LNCaP clone FGC (cell line): Measurements from ENCODE around the gene TTC3.

ENCODE experiments used
- DNase-seq: peaks from one replicate; pipeline ENCODE4 v3.0.0-alpha.2; 2011; ENCODE audit warnings: low read depth
- H3K4me3 ChIP-seq: 2 replicates; pipeline ENCODE4 v1.5.1; 2011; ENCODE audit warnings: mild to moderate bottlenecking, low read depth, low read length, control low read depth
- TF ChIP-seq, protein P1 (sequence below): IDR thresholded peaks from 2 replicates; pipeline ENCODE4 v1.5.1; 2012; ENCODE audit warnings: mild to moderate bottlenecking; ENCODE audit not compliant: control insufficient read depth, insufficient read depth; ENCODE audit errors: extremely low read depth

Gene TTC3

DNA sequence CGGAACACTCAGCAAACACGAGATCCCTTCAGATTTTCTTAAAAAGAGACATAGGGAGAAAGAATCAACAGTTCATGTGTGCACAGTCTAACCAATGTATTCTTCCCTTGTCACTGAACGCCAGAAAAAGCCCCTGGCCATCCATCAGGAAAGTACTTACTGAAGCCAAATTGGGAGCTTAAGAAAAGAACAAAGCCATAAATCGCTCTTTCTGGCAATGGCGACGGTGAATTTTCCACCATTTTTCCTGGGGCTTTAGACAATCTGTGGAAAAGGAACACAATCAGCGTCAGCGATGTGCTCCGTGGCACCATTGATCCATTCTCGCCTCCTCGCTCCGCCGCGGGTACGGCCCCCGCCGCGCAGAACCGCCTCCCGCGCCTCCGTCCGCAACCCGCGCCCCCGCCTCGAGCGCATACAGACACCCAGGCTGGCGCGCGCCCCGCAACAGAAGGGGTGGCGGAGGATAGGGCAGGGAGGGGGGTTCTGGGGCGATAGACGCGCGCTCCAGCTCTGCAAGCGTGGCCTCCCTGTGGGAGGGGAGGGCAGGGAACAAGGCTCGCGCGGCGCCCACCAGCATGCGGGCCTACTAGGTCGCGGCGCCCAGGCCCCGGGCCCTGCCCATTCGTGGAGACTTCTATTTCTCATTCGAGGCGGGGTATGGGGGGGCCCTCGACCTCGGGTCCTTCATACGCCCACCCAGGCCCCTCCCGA lies 623 bp upstream of the TTC3 start:
- DNase-seq, result no peak
- TF ChIP-seq, protein P1, sequence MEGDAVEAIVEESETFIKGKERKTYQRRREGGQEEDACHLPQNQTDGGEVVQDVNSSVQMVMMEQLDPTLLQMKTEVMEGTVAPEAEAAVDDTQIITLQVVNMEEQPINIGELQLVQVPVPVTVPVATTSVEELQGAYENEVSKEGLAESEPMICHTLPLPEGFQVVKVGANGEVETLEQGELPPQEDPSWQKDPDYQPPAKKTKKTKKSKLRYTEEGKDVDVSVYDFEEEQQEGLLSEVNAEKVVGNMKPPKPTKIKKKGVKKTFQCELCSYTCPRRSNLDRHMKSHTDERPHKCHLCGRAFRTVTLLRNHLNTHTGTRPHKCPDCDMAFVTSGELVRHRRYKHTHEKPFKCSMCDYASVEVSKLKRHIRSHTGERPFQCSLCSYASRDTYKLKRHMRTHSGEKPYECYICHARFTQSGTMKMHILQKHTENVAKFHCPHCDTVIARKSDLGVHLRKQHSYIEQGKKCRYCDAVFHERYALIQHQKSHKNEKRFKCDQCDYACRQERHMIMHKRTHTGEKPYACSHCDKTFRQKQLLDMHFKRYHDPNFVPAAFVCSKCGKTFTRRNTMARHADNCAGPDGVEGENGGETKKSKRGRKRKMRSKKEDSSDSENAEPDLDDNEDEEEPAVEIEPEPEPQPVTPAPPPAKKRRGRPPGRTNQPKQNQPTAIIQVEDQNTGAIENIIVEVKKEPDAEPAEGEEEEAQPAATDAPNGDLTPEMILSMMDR, result no peak
- peak overlapping the region; percentile 93 for H3K4me3 ChIP-seq

DNA sequence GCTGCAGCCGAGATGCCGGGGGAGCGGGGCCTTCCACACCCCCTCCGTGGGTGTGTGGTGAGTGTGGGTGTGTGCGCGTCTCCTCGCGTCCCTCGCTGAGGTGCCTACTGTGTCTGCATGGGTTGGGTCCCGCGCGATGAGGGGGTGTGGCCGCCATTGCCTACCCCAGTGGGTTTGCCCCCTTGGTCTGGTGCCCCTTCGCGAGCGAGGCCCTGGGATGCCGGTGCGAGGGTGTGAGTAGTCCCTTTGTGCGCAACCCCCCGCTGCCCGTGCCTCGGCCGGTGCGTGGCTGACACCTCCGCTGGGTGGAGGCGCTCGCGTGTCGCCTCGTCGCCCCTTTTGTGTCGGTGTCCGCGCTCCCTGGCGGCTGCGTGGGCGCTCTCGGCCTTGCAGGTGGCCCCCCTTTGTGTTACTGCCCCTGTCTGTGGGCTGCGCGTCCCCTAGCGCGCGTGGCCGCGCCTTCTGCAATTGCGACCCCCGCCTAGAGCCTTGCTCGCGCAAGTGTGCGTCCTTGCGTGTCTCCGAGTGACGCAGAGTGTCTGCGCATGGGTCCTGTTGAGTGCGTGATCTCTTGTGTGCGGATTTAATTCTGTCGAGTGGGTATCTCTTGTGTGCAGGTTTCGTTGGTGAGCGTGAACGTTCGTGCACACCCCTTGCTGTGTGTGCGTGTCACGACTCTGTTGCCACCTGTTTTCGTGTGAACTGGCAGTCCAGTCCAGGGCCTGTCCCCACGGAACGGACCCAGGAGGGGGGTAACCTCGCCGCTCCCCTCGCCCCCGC lies 553 bp downstream of the TTC3 start:
- TF ChIP-seq, protein P1, result peak; percentile 30
- DNase-seq, result no peak

DNA sequence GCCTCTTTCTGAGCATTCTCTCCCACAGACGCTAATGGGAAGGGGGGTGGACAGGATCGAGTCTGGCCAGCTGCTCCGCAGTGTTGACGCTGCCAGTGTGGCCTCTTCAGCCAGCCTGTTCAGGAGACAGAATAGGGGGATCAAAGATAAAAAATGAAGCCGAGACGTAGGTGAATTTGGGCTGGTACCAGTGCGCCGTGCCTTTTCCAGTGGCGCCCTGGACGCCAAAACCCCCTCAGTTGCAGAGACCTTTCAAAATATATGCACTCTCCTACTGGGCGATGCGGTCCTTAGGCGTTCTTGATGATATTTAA lies 1.1 kb downstream of the TTC3 start:
- TF ChIP-seq, protein P1, result no peak
- DNase-seq, result no peak
- H3K4me3 ChIP-seq, result peak overlapping the region; percentile 93

More for the DNA sequence above, 553 bp downstream of the TTC3 start:
- peak overlapping the region; percentile 93 for H3K4me3 ChIP-seq

DNA sequence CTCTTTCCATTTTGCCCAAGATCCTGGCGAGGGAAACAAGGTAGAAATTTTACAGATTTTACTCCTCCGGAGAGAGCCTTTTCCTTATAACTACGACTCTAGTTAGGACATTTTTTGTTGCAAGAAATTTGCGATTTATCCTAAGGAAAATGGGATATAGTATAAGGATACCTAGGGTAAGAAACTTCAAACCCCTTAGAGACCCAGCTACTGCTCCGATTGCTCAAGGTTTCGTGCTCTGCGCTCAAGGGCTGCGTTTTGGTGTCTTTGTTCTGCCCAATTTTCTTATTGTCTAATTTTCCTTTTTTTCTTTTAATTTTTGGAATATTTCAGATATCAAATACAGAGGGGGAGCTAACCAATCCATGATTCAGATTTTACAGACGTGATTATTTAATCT lies 1.5 kb downstream of the TTC3 start:
- TF ChIP-seq, protein P1, result no peak
- no peak for DNase-seq
- H3K4me3 ChIP-seq, result peak overlapping the region; percentile 93

GRCh38 chr21:37075214-37075770 lies 2.2 kb downstream of the TTC3 start:
- DNase-seq, result no peak
- TF ChIP-seq, protein P1, result no peak
- no peak overlapping the region for H3K4me3 ChIP-seq

DNA sequence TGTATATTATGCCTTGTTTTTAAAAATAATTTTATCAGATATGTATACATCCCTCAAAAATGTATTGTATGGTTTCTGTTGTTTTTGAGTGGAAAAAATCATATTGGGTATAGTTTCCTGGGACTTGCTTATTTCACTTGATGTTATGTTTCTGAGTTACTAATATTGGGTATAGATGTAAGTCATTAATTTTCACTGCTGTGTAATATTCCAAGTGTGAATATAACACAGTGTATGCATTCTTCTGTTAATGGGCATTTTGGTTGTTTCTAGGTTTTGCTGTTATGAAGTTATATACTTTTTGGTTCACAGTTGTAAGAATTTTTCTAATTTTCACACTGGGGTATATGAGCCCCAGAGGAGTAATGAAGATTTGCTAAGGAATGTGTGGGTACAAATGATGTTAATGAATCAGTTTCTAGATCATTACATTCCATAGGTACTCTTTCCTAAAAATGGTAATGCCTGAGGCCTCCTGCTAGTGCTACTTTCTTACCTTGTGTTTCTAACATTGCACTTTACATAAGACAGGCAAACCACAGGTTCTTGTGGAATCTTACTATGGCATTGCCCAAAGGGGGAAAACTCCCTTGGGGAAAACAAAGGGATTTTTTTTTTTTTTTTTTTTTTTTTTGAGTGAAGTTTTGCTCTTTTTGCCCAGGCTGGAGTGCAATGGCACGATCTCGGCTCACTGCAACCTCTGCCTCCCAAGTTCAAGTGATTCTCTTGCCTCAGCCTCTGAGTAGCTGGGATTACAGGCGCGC lies 3.2 kb downstream of the TTC3 start:
- no peak for DNase-seq
- H3K4me3 ChIP-seq, result no peak overlapping the region
- TF ChIP-seq, protein P1, result no peak
